Right lobe of liver (tissue), 4 donors: ENCODE measurements around the gene CST11.

ENCODE experiments used
- POLR2A ChIP-seq: fragments of 450-650 bp; IDR thresholded peaks from one replicate; pipeline ENCODE4 v1.6.1; 2017; ENCODE audit warnings: antibody characterized with exemption, mild to moderate bottlenecking
- TF ChIP-seq, protein P1 (sequence below), 4 donors: fragments of 200-600 bp in 3 of 4; fragments of 450-650 bp in 1 of 4; IDR thresholded peaks; one replicate each; pipeline versions ENCODE4 v1.5.1 to v1.8.0; 2016 to 2022; ENCODE audit warnings: antibody characterized with exemption in 4 of 4, mild to moderate bottlenecking in 2 of 4
- donor health status: DM: no; HTN: no; CAD: no.
- donor health status: DM: no; HTN: no; CAD: no.
- donor health status: DM: no; HTN: yes; CAD: no.

DNA sequence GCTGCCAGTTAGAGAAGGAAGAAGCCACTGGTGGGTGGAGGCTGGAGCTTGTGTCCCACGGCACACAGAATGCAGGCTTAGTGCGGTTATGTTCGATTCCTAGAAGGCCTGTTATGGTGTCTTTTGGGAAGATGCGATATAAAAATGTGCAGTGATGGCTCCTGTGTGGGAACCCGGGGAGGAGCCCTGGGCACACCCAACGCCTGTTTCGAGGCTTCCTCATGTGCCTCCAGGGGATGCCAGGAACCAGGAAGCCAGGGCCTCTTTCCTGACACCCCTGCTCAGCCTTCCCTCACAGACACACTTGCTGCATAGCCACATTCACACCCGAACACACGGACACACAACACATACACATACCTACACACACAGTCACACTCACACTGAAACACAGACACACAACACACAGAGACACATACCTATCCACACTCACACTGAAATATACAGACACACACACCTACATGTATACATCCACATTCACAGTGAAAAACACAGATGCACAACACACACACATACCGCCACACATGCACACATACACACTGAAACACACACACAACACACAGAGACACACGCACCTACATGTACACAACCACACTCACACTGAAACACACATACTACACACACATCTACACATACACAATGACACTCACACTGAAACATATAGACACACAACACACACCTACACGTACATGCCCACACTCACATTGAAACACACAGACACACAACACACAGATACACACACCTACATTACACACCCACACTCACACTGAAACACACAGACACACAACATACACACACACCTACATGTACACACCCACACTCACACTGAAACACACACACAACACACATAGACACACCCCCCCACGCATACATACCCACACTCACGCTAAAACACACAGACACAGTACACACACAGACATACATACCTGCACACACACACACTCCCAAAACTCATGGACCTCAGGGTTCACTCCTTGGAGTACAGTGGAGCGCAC, 1.2 kb upstream of the CST11 start:
- TF ChIP-seq, protein P1, sequence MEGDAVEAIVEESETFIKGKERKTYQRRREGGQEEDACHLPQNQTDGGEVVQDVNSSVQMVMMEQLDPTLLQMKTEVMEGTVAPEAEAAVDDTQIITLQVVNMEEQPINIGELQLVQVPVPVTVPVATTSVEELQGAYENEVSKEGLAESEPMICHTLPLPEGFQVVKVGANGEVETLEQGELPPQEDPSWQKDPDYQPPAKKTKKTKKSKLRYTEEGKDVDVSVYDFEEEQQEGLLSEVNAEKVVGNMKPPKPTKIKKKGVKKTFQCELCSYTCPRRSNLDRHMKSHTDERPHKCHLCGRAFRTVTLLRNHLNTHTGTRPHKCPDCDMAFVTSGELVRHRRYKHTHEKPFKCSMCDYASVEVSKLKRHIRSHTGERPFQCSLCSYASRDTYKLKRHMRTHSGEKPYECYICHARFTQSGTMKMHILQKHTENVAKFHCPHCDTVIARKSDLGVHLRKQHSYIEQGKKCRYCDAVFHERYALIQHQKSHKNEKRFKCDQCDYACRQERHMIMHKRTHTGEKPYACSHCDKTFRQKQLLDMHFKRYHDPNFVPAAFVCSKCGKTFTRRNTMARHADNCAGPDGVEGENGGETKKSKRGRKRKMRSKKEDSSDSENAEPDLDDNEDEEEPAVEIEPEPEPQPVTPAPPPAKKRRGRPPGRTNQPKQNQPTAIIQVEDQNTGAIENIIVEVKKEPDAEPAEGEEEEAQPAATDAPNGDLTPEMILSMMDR (IDR thresholded peaks at IDR 0.05), result no peak
- no peak for TF ChIP-seq POLR2A
